AG10803 (cell line): ENCODE measurements around the gene RO60.

Experiments used
- DNase-seq: peaks from one replicate; pipeline ENCODE4 v3.0.0; 2010; ENCODE audit warnings: low read depth
- H3K4me3 ChIP-seq: 2 replicates; pipeline ENCODE4 v1.5.1; 2011; ENCODE audit warnings: mild to moderate bottlenecking, low read length, control low read depth
- TF ChIP-seq, protein P1 (sequence below): conservative IDR thresholded peaks from 2 replicates; pipeline ENCODE4 v1.5.1; 2011; ENCODE audit warnings: mild to moderate bottlenecking, low read length, control low read depth, inconsistent platforms

Gene RO60

DNA sequence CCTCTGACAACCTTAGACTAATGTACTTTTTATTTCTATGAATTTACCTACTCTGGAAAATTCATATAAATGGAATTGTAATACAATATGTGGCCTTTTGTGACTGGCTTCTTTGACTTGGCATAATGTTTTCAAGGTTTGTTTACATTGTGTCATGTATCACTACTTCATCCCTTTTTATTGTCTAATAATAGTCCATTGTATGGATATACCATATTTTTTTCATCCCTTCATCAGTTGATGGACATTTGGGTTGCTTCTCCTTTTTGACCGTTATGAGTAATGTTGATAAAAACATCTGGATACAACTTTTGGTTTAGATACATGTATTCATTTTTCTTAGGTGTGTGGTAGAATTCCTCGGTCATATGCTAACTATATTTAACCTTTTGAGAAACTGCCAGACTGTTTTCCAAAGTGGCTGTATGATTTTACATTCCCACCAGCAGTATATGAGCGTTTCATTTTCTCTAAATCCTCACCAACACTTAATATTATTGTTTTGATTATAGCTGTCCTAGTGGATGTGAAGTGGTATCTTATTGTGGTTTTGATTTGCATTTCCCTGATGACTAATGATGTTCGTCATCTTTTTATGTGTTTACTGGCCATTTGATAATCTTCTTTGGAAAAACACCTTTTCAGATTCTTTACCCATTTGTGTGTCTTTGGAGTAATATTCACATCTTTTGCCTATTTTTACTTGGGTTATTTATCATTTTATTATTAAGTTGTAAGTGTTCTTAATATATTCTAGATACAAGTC, 3.5 kb downstream of the RO60 start:
- no peak for DNase-seq
- H3K4me3 ChIP-seq = no peak overlapping the region
- TF ChIP-seq, protein P1, sequence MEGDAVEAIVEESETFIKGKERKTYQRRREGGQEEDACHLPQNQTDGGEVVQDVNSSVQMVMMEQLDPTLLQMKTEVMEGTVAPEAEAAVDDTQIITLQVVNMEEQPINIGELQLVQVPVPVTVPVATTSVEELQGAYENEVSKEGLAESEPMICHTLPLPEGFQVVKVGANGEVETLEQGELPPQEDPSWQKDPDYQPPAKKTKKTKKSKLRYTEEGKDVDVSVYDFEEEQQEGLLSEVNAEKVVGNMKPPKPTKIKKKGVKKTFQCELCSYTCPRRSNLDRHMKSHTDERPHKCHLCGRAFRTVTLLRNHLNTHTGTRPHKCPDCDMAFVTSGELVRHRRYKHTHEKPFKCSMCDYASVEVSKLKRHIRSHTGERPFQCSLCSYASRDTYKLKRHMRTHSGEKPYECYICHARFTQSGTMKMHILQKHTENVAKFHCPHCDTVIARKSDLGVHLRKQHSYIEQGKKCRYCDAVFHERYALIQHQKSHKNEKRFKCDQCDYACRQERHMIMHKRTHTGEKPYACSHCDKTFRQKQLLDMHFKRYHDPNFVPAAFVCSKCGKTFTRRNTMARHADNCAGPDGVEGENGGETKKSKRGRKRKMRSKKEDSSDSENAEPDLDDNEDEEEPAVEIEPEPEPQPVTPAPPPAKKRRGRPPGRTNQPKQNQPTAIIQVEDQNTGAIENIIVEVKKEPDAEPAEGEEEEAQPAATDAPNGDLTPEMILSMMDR = no peak

GRCh38 chr1:193065954-193066353, 6.5 kb downstream of the RO60 start:
- H3K4me3 ChIP-seq = no peak overlapping the region
- no peak for DNase-seq
- TF ChIP-seq, protein P1 = no peak

- TF ChIP-seq, protein P1 = no peak
- no peak overlapping the region for H3K4me3 ChIP-seq
- no peak for DNase-seq
Measured at GRCh38 chr1:193066606-193067005, 7.2 kb downstream of the RO60 start.

DNA sequence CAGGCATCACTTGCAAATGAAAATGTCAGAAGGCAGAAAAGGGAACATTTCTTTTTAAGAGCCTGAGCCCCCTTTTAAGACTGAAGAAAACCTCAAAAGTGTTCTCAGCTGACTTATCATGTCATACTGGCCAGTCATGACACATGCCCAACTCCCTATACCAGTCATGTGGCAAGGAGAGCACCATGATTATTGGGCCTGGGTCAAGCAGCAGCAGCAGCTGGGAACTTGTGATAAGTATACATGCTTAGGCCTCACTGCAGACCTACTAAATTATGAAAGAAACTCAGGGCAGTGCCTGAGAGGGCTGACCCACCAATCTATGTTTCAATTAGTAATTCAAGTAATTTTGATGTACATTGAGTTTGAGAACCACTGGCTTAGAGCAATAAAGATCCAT, 8.6 kb downstream of the RO60 start:
- TF ChIP-seq, protein P1 = no peak

DNA sequence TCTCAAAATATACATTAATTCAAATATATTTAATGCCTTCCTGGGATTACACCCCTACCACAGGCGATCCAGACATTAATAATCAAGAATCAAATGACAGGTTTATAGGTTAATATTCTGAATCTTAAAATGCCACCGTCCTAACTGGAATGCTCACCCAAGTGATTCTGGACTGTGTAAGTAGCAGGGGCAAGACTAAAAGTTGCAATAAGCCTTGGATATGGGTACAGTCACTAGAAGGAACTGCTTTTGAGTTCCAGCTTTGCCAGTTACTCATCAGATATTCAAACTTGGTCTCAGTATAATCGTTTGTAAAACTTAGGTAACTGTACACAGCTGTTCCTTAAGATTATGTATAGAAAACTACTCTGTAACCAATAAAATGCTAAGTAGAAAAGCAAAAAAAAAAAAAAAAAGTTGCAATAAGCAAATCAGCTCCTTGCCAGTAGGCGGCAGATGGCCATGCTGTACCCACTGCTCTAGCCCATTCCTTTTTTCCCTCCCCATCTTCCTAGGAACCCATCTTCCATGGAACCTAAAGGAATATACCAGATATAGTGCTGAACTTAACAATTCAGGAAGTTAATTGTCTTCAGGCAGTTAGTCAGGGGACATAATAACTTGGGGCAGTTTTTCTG, 10.5 kb downstream of the RO60 start:
- TF ChIP-seq, protein P1 = peak; percentile 38
- H3K4me3 ChIP-seq = no peak overlapping the region
- DNase-seq = peak; percentile 11

More for the DNA sequence above, 8.6 kb downstream of the RO60 start:
- no peak for DNase-seq
- H3K4me3 ChIP-seq = no peak overlapping the region

DNA sequence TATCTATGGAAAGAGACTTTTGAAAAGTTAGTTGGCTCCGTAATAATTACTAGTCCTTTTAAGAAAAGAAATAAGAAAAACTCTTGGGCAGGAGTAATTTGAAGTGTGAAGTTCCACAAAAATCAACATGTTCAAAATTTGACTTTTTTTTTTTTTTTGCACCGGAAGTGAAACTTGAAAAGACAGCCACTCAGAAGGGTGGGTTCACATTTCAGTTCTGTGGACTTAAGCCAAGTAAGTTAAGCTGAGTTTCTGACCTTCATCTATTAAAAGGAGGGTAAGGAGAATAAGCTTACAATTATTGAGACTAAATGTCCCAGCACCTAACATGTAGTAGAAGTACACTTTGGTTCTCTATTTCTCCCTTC, 11.0 kb downstream of the RO60 start:
- no peak overlapping the region for H3K4me3 ChIP-seq
- no peak for DNase-seq

More for the DNA sequence above, 11.0 kb downstream of the RO60 start:
- TF ChIP-seq, protein P1 = no peak
